Measurements from ENCODE around the gene GHITM.

DNA sequence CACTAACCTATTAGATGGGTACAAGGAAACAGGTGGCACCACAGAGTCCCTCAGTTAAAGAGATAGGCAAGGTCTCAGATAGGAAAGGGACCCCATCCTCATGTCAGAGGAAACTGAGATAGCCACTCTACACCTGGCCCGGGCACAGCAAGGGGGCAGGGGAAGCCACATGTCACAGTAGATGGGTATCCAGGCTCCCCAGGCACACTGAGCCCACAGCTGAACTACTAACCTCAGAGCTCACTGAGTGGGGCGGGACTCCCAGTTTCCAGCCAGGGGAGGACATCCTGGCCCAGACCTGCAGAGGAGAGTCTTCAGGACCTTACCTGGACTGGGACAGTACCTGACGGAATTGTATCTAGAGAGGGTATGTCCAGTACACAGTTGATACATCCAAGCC, 51.3 kb downstream of the GHITM start:
- no peak for TF ChIP-seq REST (IDR thresholded peaks at IDR 0.05; ENCODE audit: low read depth, low read length)
- TF ChIP-seq CHD2 (IDR thresholded peaks at IDR 0.05; ENCODE audit: low read length, partially characterized antibody) = no peak
- no peak for TF ChIP-seq YY1 (IDR thresholded peaks at IDR 0.05; ENCODE audit: low read depth)
- TF ChIP-seq, protein P1, sequence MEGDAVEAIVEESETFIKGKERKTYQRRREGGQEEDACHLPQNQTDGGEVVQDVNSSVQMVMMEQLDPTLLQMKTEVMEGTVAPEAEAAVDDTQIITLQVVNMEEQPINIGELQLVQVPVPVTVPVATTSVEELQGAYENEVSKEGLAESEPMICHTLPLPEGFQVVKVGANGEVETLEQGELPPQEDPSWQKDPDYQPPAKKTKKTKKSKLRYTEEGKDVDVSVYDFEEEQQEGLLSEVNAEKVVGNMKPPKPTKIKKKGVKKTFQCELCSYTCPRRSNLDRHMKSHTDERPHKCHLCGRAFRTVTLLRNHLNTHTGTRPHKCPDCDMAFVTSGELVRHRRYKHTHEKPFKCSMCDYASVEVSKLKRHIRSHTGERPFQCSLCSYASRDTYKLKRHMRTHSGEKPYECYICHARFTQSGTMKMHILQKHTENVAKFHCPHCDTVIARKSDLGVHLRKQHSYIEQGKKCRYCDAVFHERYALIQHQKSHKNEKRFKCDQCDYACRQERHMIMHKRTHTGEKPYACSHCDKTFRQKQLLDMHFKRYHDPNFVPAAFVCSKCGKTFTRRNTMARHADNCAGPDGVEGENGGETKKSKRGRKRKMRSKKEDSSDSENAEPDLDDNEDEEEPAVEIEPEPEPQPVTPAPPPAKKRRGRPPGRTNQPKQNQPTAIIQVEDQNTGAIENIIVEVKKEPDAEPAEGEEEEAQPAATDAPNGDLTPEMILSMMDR (IDR thresholded peaks at IDR 0.05) = no peak
- TF ChIP-seq, protein P2, sequence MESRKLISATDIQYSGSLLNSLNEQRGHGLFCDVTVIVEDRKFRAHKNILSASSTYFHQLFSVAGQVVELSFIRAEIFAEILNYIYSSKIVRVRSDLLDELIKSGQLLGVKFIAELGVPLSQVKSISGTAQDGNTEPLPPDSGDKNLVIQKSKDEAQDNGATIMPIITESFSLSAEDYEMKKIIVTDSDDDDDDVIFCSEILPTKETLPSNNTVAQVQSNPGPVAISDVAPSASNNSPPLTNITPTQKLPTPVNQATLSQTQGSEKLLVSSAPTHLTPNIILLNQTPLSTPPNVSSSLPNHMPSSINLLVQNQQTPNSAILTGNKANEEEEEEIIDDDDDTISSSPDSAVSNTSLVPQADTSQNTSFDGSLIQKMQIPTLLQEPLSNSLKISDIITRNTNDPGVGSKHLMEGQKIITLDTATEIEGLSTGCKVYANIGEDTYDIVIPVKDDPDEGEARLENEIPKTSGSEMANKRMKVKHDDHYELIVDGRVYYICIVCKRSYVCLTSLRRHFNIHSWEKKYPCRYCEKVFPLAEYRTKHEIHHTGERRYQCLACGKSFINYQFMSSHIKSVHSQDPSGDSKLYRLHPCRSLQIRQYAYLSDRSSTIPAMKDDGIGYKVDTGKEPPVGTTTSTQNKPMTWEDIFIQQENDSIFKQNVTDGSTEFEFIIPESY (IDR thresholded peaks at IDR 0.05; ENCODE audit: borderline replicate concordance, low read depth) = no peak
